Mesendoderm (in vitro differentiated cells): ENCODE results near the gene MRPL33.
"Not testable (repeated sequence)": the region's sequence is repeated elsewhere in the genome, so short reads cannot be mapped to it uniquely, and the experiment has no call there.

Experiments used
- DNase-seq: peaks from one replicate; pipeline ENCODE4 v3.0.0; 2013
- H2AK5ac ChIP-seq: 2 replicates; pipeline ENCODE4 v1.6.1; 2013; ENCODE audit warnings: low read length, inconsistent platforms
- H2BK120ac ChIP-seq: 2 replicates; pipeline ENCODE4 v1.6.1; 2013; ENCODE audit warnings: low read depth, mild to moderate bottlenecking, low read length, moderate library complexity, mixed read lengths
- H2BK15ac ChIP-seq: replicated peaks from 2 replicates; pipeline ENCODE4 v1.6.1; 2013; ENCODE audit warnings: low read depth, mild to moderate bottlenecking, moderate library complexity
- H2BK5ac ChIP-seq: 2 replicates; pipeline ENCODE4 v1.6.1; 2013; ENCODE audit warnings: low read length, inconsistent platforms
- H3K18ac ChIP-seq: 2 replicates; pipeline ENCODE4 v1.6.1; 2013; ENCODE audit warnings: mild to moderate bottlenecking, low read length, mixed read lengths
- H3K23ac ChIP-seq: one replicate; pipeline ENCODE4 v1.6.1; 2013; ENCODE audit warnings: low read length
- H3K27ac ChIP-seq: 2 replicates; pipeline ENCODE4 v1.5.1; 2013; ENCODE audit warnings: low read depth, mild to moderate bottlenecking, inconsistent platforms, low read length, moderate library complexity
- H3K27me3 ChIP-seq: 2 replicates; pipeline ENCODE4 v1.6.1; 2013; ENCODE audit warnings: low read length, control low read depth, mild to moderate bottlenecking, inconsistent platforms; ENCODE audit not compliant: insufficient read depth, poor library complexity
- H3K36me3 ChIP-seq: 2 replicates; pipeline ENCODE4 v1.6.1; 2013; ENCODE audit warnings: low read length, inconsistent platforms; ENCODE audit not compliant: control insufficient read depth, insufficient read depth
- H3K4ac ChIP-seq: one replicate; pipeline ENCODE4 v1.6.1; 2013; ENCODE audit warnings: low read depth, mild to moderate bottlenecking, low read length, moderate library complexity
- H3K4me1 ChIP-seq: 2 replicates; pipeline ENCODE4 v1.6.1; 2013; ENCODE audit warnings: low read depth, low read length, inconsistent platforms; ENCODE audit not compliant: control insufficient read depth
- H3K4me2 ChIP-seq: 2 replicates; pipeline ENCODE4 v1.6.1; 2013; ENCODE audit warnings: low read length
- H3K4me3 ChIP-seq: 2 replicates; pipeline ENCODE4 v1.5.1; 2013; ENCODE audit warnings: mild to moderate bottlenecking, low read length
- H3K56ac ChIP-seq: one replicate; pipeline ENCODE4 v1.6.1; 2013; ENCODE audit warnings: low read length
- H3K79me1 ChIP-seq: 2 replicates; pipeline ENCODE4 v1.6.1; 2013; ENCODE audit warnings: low read length, inconsistent platforms
- H3K79me2 ChIP-seq: 2 replicates; pipeline ENCODE4 v1.6.1; 2013; ENCODE audit warnings: mild to moderate bottlenecking, low read length; ENCODE audit not compliant: control insufficient read depth, insufficient read depth
- H3K9ac ChIP-seq: 2 replicates; pipeline ENCODE4 v1.6.1; 2013; ENCODE audit warnings: low read length, inconsistent platforms
- H4K5ac ChIP-seq: one replicate; pipeline ENCODE4 v1.6.1; 2013; ENCODE audit warnings: low read length
- H4K8ac ChIP-seq: one replicate; pipeline ENCODE4 v1.6.1; 2013; ENCODE audit warnings: low read depth, mild to moderate bottlenecking, control low read depth, low read length, moderate library complexity
- WGBS: extraction: QIAGEN DNeasy Blood & Tissue Kit; methylation state at CpG from one replicate; pipeline ENCODE4 v1.1.7; 2013; ENCODE audit warnings: low lambda C conversion rate, missing lambda C conversion rate; ENCODE audit not compliant: insufficient coverage; ENCODE audit errors: extremely low coverage; 5-methylcytosine and 5-hydroxymethylcytosine counted together

The MRPL33 gene

GRCh38 chr2:27737676-27738348 is 33.7 kb upstream of the MRPL33 start:
- no peak for DNase-seq
- no CpG with 5 or more reads among the region's 7 CpGs for WGBS
- Histone ChIP-seq H3K9ac (no peak overlapping the region), H4K5ac (no peak overlapping the region), H2BK120ac (no peak overlapping the region), H2BK5ac (no peak overlapping the region), H3K4ac (no peak overlapping the region), H4K8ac (no peak overlapping the region), H3K4me3 (no peak overlapping the region), H3K4me2 (no peak overlapping the region), H3K79me2 (no peaks in the 10 kb centered on the region), H3K18ac (no peak overlapping the region), H3K27ac (no peak overlapping the region), H2BK15ac (no peak overlapping the region), H3K27me3 (no peaks in the 10 kb centered on the region), H3K56ac (no peak overlapping the region), H2AK5ac (no peak overlapping the region), H3K79me1 (no peaks in the 10 kb centered on the region), H3K23ac (no peak overlapping the region), H3K36me3 (no peaks in the 10 kb centered on the region), H3K4me1 (no peaks in the 10 kb centered on the region)

GRCh38 chr2:27738349-27739057 is 33.0 kb upstream of the MRPL33 start:
- Histone ChIP-seq H3K79me1 (no peaks in the 10 kb centered on the region), H2BK120ac (no peak overlapping the region), H3K18ac (no peak overlapping the region), H3K56ac (no peak overlapping the region), H3K4me3 (no peak overlapping the region), H3K4me1 (no peaks in the 10 kb centered on the region), H3K79me2 (no peaks in the 10 kb centered on the region), H4K5ac (no peak overlapping the region), H2BK5ac (no peak overlapping the region), H3K4me2 (no peak overlapping the region), H2BK15ac (no peak overlapping the region), H3K9ac (no peak overlapping the region), H3K27ac (no peak overlapping the region), H3K27me3 (no peaks in the 10 kb centered on the region), H2AK5ac (no peak overlapping the region), H3K36me3 (no peaks in the 10 kb centered on the region), H3K23ac (no peak overlapping the region), H3K4ac (no peak overlapping the region), H4K8ac (no peak overlapping the region)
- WGBS = no CpG with 5 or more reads among the region's 13 CpGs
- DNase-seq = no peak

GRCh38 chr2:27739058-27739373 is 32.5 kb upstream of the MRPL33 start:
- Histone ChIP-seq H3K79me2 (no peaks in the 10 kb centered on the region), H4K5ac (no peak overlapping the region)

GRCh38 chr2:27741673-27742072 is 29.8 kb upstream of the MRPL33 start:
- Histone ChIP-seq H3K79me2 (no peaks in the 10 kb centered on the region), H3K4me2 (no peak overlapping the region), H3K4me1 (no peaks in the 10 kb centered on the region), H3K18ac (no peak overlapping the region), H3K36me3 (no peaks in the 10 kb centered on the region), H3K56ac (no peak overlapping the region), H2BK15ac (no peak overlapping the region), H3K9ac (no peak overlapping the region), H3K79me1 (no peaks in the 10 kb centered on the region), H4K5ac (no peak overlapping the region), H3K27me3 (no peaks in the 10 kb centered on the region), H3K23ac (no peak overlapping the region), H3K4me3 (no peak overlapping the region), H3K27ac (no peak overlapping the region), H4K8ac (no peak overlapping the region), H2BK5ac (no peak overlapping the region), H2BK120ac (no peak overlapping the region), H3K4ac (no peak overlapping the region), H2AK5ac (no peak overlapping the region)
- WGBS = no CpG with 5 or more reads among the region's 3 CpGs
- no peak for DNase-seq

More at GRCh38 chr2:27739058-27739373, 32.5 kb upstream of the MRPL33 start:
- Histone ChIP-seq H3K4me1 (no peaks in the 10 kb centered on the region), H2BK15ac (no peak overlapping the region), H3K4me2 (no peak overlapping the region), H3K23ac (no peak overlapping the region), H3K27me3 (no peaks in the 10 kb centered on the region), H3K4me3 (no peak overlapping the region), H3K27ac (no peak overlapping the region), H2BK120ac (no peak overlapping the region), H3K4ac (no peak overlapping the region), H3K36me3 (no peaks in the 10 kb centered on the region), H4K8ac (no peak overlapping the region), H3K18ac (no peak overlapping the region), H2AK5ac (no peak overlapping the region), H2BK5ac (no peak overlapping the region), H3K56ac (no peak overlapping the region), H3K9ac (no peak overlapping the region), H3K79me1 (no peaks in the 10 kb centered on the region)
- no peak for DNase-seq
- WGBS = no CpG with 5 or more reads among the region's 4 CpGs

- H3K18ac ChIP-seq = no peak overlapping the region
- H3K36me3 ChIP-seq = no peaks in the 10 kb centered on the region
- H4K8ac ChIP-seq = no peak overlapping the region
- no peak overlapping the region for H3K27ac ChIP-seq
- H2BK5ac ChIP-seq = no peak overlapping the region
- no peaks in the 10 kb centered on the region for H3K79me2 ChIP-seq
- H2AK5ac ChIP-seq = no peak overlapping the region
- no peak overlapping the region for H4K5ac ChIP-seq
- no peak overlapping the region for H3K4me2 ChIP-seq
- no peak overlapping the region for H3K23ac ChIP-seq
- H2BK15ac ChIP-seq = no peak overlapping the region
- no peaks in the 10 kb centered on the region for H3K79me1 ChIP-seq
- H2BK120ac ChIP-seq = no peak overlapping the region
- H3K9ac ChIP-seq = no peak overlapping the region
- H3K4me1 ChIP-seq = no peaks in the 10 kb centered on the region
- WGBS = no CpG with 5 or more reads among the region's 9 CpGs
- H3K27me3 ChIP-seq = no peaks in the 10 kb centered on the region
- no peak overlapping the region for H3K56ac ChIP-seq
- H3K4me3 ChIP-seq = no peak overlapping the region
- DNase-seq = no peak
- no peak overlapping the region for H3K4ac ChIP-seq
Observed at GRCh38 chr2:27742571-27742970, 28.9 kb upstream of the MRPL33 start.

- DNase-seq, H3K4me2 ChIP-seq, H3K18ac ChIP-seq, H3K4me1 ChIP-seq, H2AK5ac ChIP-seq, H3K4me3 ChIP-seq, H3K79me2 ChIP-seq, H4K8ac ChIP-seq, H3K27ac ChIP-seq, H2BK5ac ChIP-seq, H2BK15ac ChIP-seq, H3K23ac ChIP-seq, H3K4ac ChIP-seq, H3K27me3 ChIP-seq, H3K36me3 ChIP-seq, H4K5ac ChIP-seq, H3K9ac ChIP-seq, H3K79me1 ChIP-seq, H3K56ac ChIP-seq, H2BK120ac ChIP-seq: not testable (repeated sequence)
Observed at GRCh38 chr2:27745494-27745893, 26.0 kb upstream of the MRPL33 start.
